GM18861 (cell line): ENCODE data around the gene H6PD.

Experiments used
- ATAC-seq: cut with Tn5 transposase; IDR thresholded peaks from one replicate; pipeline ENCODE4 v1.9.1; 2021; ENCODE audit not compliant: unreplicated experiment

The H6PD gene

GRCh38 chr1:9275161-9275560, 40.6 kb downstream of the H6PD start:
- no peak for ATAC-seq

GRCh38 chr1:9275567-9276034, 41.0 kb downstream of the H6PD start:
- ATAC-seq: peak; percentile 72

GRCh38 chr1:9278116-9278515, 43.5 kb downstream of the H6PD start:
- ATAC-seq: no peak

GRCh38 chr1:9278585-9279153, 44.1 kb downstream of the H6PD start:
- no peak for ATAC-seq

GRCh38 chr1:9279172-9279840, 44.7 kb downstream of the H6PD start:
- ATAC-seq: no peak

GRCh38 chr1:9280015-9280860, 45.7 kb downstream of the H6PD start:
- no peak for ATAC-seq

GRCh38 chr1:9281071-9281827, 46.7 kb downstream of the H6PD start:
- ATAC-seq: no peak

- ATAC-seq: no peak
Measured at GRCh38 chr1:9281908-9282695, 47.5 kb downstream of the H6PD start.

- ATAC-seq: no peak
Measured at GRCh38 chr1:9282696-9282955, 48.1 kb downstream of the H6PD start.

GRCh38 chr1:9284061-9284460, 49.5 kb downstream of the H6PD start:
- no peak for ATAC-seq

- no peak for ATAC-seq
Measured at GRCh38 chr1:9286556-9286955, 52.0 kb downstream of the H6PD start.

- no peak for ATAC-seq
Measured at GRCh38 chr1:9289090-9289534, 54.5 kb downstream of the H6PD start.

GRCh38 chr1:9289711-9290485, 55.3 kb downstream of the H6PD start:
- no peak for ATAC-seq

GRCh38 chr1:9291914-9292360, 57.4 kb downstream of the H6PD start:
- ATAC-seq: no peak

- ATAC-seq: peak; percentile 35
Measured at GRCh38 chr1:9292361-9293240, 58.0 kb downstream of the H6PD start, which contains the start of gene SPSB1. Gene SPSB1, plus strand, starts transcription at chr1:9292894. Its CDS starts 62,998 bp downstream, at chr1:9355892.

GRCh38 chr1:9293241-9293532, 58.6 kb downstream of the H6PD start:
- ATAC-seq: peak; percentile 8

- ATAC-seq: peak; percentile 20
Measured at GRCh38 chr1:9293533-9294404, 59.2 kb downstream of the H6PD start.

- ATAC-seq: no peak
Measured at GRCh38 chr1:9294405-9294773, 59.8 kb downstream of the H6PD start.
